Urinary bladder (tissue), 4 donors: ENCODE results near the gene AOPEP. TPM values are rescaled to one million over a fixed set of nuclear protein-coding genes. Genes with fewer than 3 reads are reported as not detected.
A peak's percentile ranks its signal among the peaks of the same experiment; 100 is the strongest.

Experiments used
- DNase-seq: peaks from one replicate; pipeline ENCODE4 v3.0.0-alpha.2; 2015; ENCODE audit errors: extremely low spot score
- H3K27ac ChIP-seq: one replicate; pipeline ENCODE4 v1.5.1; 2013; ENCODE audit warnings: low read depth, mild to moderate bottlenecking, moderate library complexity
- H3K36me3 ChIP-seq: one replicate; pipeline ENCODE4 v1.6.1; 2013; ENCODE audit warnings: mild to moderate bottlenecking, moderate library complexity; ENCODE audit not compliant: insufficient read depth
- H3K4me1 ChIP-seq: one replicate; pipeline ENCODE4 v1.6.1; 2013; ENCODE audit warnings: mild to moderate bottlenecking, moderate library complexity; ENCODE audit not compliant: insufficient read depth
- H3K4me3 ChIP-seq: one replicate; pipeline ENCODE4 v1.5.1; 2013; ENCODE audit warnings: low read depth, low read length
- WGBS: extraction: QIAGEN DNeasy Blood & Tissue Kit; methylation state at CpG from one replicate; pipeline ENCODE4 v1.1.7; 2013; 5-methylcytosine and 5-hydroxymethylcytosine counted together
- polyA plus RNA-seq: library from polyadenylated mRNA; stranded (reverse); fragments of 200-250 nt; gene quantifications from one replicate; pipeline ENCODE4 v1.2.3, GENCODE V29; 2013
- total RNA-seq: library from RNA; depleted of rRNA; stranded (reverse); fragments of >200 nt; gene quantifications from one replicate; pipeline ENCODE4 v1.2.3, GENCODE V29; 2014
- donor health status: healthy with polysubstance abuse.
- donor health status: healthy.

Gene AOPEP
- total and polyA plus RNA-seq, 2 donors = 99.2 to 136 TPM

DNA sequence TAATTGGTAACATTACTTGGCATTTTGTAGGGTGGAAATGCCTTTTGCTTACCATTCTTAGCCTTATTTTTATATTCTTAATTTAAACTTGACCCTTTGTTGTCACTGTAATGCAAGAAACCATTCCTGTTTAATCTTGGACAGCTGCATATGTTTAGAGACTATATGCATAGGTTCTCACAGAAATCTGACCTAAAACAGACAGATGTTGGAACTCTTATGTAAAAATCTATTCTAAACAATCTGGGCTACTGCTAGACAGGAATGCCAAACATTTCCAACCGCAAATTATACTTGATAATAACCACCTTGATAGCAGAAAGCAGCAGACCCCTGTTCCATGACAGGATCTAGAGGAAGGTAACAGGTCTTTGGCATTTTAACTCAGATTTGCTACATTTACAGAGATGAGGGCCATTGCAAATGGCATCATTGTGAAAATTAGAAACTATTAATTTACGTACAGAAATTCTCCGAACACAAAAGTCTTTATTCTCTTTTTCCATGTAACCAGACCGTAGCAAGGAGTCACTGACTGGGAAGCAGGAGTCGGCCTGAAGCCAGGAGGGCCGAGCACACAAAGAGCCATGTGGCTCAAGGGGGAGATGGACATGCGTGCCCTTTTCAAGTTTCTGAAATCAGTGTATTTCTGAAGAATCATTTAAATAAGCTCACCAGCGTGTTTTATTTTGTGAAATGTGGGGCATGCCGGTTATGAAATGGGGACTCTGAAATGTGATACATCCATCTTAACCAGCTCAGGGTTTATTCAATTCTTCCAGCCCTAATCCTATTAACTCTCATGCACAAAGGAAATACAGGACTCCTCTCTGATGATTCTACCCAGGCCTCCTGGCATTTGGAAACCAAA lies 139.3 kb downstream of the AOPEP start:
- peak overlapping the region; percentile 74 for H3K27ac ChIP-seq
- no peak for DNase-seq
- peaks cover 4% of the 10 kb centered on the region for H3K4me1 ChIP-seq
- H3K36me3 ChIP-seq = no peaks in the 10 kb centered on the region
- H3K4me3 ChIP-seq = no peak overlapping the region
- 30% methylated on average over 9 of the region's 9 CpGs for WGBS

GRCh38 chr9:94866770-94867169 lies 140.3 kb downstream of the AOPEP start:
- peaks cover 7% of the 10 kb centered on the region for H3K4me1 ChIP-seq
- DNase-seq = no peak

GRCh38 chr9:94867281-94867841 lies 140.9 kb downstream of the AOPEP start:
- Histone ChIP-seq H3K4me3 (no peak overlapping the region), H3K36me3 (no peaks in the 10 kb centered on the region), H3K27ac (peak overlapping the region; percentile 63), H3K4me1 (peaks cover 7% of the 10 kb centered on the region)
- no peak for DNase-seq
- 19% methylated on average over 8 of the region's 8 CpGs for WGBS

More at GRCh38 chr9:94866770-94867169, 140.3 kb downstream of the AOPEP start:
- Histone ChIP-seq H3K36me3 (no peaks in the 10 kb centered on the region), H3K27ac (peak overlapping the region; percentile 31), H3K4me3 (no peak overlapping the region)

DNA sequence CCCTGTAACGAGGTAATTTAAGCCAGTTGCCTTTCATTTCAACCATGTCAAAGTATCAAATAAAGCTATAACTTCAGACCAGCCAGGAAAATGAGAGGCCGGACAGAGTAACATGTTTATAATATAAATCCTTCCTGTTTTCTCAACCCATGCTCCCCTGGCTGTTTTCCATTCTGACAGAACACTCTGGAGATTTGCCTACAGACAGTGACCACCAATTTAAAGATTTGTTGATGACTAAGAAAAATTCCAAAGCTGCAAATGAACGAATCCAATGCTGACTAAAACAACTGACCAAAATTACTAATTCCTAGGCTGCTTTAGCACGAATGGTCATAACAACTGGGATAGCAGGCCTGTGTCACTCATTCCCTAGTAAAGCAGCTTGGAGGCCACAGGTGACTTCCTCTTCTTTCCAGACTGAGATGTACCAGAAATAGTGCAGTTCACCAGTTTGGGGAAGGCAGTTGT lies 141.4 kb downstream of the AOPEP start:
- DNase-seq = no peak
- Histone ChIP-seq H3K27ac (peak overlapping the region; percentile 63), H3K4me1 (peaks cover 7% of the 10 kb centered on the region), H3K36me3 (no peaks in the 10 kb centered on the region), H3K4me3 (no peak overlapping the region)
- 17% methylated on average over 4 of the region's 4 CpGs for WGBS

- Histone ChIP-seq H3K36me3 (no peaks in the 10 kb centered on the region), H3K27ac (peak overlapping the region; percentile 62), H3K4me3 (no peak overlapping the region), H3K4me1 (peaks cover 7% of the 10 kb centered on the region)
- no peak for DNase-seq
- WGBS = 95% methylated on average over 2 of the region's 2 CpGs
Observed at GRCh38 chr9:94868464-94868863, 142.0 kb downstream of the AOPEP start.

GRCh38 chr9:94869415-94869843 lies 142.9 kb downstream of the AOPEP start:
- no peaks in the 10 kb centered on the region for H3K36me3 ChIP-seq
- H3K27ac ChIP-seq = peak overlapping the region; percentile 48
- WGBS = 52% methylated on average over 4 of the region's 4 CpGs
- no peak for DNase-seq
- peaks cover 7% of the 10 kb centered on the region for H3K4me1 ChIP-seq
- no peak overlapping the region for H3K4me3 ChIP-seq

GRCh38 chr9:94870465-94870792 lies 143.9 kb downstream of the AOPEP start:
- H3K4me1 ChIP-seq = peaks cover 7% of the 10 kb centered on the region
- no peak for DNase-seq
- no peak overlapping the region for H3K27ac ChIP-seq
- 84% methylated on average over 3 of the region's 3 CpGs for WGBS
- H3K36me3 ChIP-seq = no peaks in the 10 kb centered on the region
- no peak overlapping the region for H3K4me3 ChIP-seq

DNA sequence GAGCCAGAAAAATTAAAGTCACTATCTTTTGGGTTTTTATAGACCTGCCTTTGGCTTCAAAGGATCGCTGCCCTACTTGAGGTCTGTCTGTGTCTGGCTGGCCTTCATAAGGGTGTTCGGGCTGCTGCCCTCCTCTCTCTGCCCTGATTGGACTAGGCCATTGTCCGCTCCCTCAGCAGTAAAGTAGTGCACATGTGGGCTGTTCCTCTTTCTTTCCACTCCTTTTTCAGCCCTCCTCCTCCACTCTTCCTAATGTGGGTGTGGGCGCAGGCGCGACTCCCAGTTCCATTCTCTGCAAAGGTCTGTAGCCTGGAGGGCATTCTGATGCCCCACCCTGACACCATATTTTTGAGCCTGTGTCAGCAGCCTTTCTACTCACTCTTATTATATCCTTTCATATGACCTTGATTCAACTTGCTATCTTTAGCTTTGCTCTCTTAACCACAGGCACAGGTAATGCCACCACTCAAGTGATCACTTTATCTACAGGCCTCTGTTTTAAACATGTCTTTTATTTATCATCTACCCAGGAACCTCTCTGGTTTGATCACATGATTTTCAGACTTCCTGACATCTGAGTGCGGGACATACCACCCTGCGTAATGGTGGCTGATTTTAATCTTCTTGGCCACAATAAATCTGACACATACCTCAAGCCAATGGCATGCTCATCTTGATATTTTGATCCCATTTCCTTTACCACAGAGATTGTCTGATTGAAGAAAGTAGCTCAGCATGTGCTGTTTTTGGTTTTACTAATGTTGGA lies 144.5 kb downstream of the AOPEP start:
- H3K36me3 ChIP-seq = no peaks in the 10 kb centered on the region
- no peak for DNase-seq
- H3K4me3 ChIP-seq = no peak overlapping the region
- peaks cover 7% of the 10 kb centered on the region for H3K4me1 ChIP-seq
- no peak overlapping the region for H3K27ac ChIP-seq
- WGBS = 82% methylated on average over 8 of the region's 8 CpGs

DNA sequence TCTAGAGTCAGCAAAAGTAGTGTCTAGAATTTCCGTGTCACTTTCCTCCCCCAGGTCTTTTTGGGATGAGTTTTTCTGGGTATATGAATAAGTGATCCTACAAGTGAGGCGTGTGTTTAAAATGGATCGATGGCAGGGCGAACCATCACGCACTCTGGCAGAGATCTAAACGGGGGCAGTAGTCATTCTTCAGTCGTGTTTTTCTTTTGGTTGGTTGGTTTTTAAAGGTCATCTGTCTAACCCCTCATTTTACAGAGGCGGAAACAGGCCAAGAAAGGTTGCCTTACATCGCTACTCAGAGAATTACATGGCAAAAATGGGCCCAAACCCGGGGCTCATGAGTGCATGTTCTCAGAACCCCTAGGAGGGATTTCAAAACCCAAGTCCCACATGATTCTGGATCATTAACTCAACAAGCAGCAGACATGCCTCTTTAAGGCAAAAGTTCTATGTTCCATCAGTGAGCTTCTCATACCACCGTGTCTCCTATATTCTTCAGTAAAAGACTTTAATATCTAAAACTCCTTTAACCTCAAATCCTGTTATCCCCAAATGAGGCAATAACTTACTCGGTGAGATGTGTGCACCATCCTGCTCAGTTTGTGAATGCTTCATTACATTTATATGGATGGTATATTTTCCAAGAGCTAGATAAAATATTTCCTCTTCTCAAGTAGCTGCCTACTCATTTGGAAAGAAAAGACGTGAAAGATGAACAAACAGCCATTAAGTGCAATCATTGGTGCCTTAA lies 145.8 kb downstream of the AOPEP start:
- no peak overlapping the region for H3K27ac ChIP-seq
- H3K4me3 ChIP-seq = no peak overlapping the region
- H3K36me3 ChIP-seq = no peaks in the 10 kb centered on the region
- DNase-seq = no peak
- 91% methylated on average over 13 of the region's 13 CpGs for WGBS
- H3K4me1 ChIP-seq = peaks cover 7% of the 10 kb centered on the region

GRCh38 chr9:94872891-94873511 lies 146.5 kb downstream of the AOPEP start:
- no peak for DNase-seq
- H3K27ac ChIP-seq = peak overlapping the region; percentile 23
- no peaks in the 10 kb centered on the region for H3K36me3 ChIP-seq
- H3K4me1 ChIP-seq = peaks cover 7% of the 10 kb centered on the region
- 54% methylated on average over 3 of the region's 3 CpGs for WGBS
- no peak overlapping the region for H3K4me3 ChIP-seq

GRCh38 chr9:94874316-94874715 lies 147.8 kb downstream of the AOPEP start:
- Histone ChIP-seq H3K36me3 (no peaks in the 10 kb centered on the region), H3K4me1 (peaks cover 5% of the 10 kb centered on the region), H3K4me3 (no peak overlapping the region), H3K27ac (no peak overlapping the region)
- WGBS = 50% methylated on average over 3 of the region's 3 CpGs
- no peak for DNase-seq

DNA sequence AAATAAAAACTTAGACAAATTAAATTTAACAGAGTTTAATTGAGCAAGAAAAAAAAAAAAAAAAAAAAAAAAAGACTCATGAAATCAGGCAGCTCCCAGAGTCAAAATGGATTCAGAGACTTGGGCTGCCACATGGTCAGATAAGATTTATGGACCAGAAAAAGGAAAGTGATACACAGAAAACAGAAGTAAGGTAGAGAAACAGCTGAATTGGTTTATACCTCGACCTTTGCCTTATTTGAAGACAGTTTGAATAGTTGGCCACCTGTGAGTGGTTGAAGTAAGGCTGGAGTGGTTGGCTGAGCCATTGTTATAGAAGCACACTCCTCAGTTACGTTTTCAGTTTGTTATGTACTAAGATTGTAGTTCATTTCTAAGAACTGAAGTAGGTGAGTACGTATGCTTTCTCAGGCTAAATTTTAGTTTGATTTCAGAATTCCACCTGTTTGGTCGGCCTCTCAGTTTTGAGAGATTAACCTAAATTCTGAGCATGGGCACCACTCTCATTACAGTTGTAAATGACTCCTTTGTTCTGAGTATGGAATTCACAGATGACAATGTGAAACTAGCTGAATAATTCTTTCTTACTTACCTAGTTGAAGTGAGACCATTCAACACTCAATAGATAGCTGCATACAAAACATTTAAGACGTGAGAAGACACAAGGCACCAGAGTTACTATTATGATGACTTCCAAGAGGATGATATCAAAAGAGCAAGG lies 149.0 kb downstream of the AOPEP start:
- H3K27ac ChIP-seq = no peak overlapping the region
- no peak for DNase-seq

More for the DNA sequence above, 149.0 kb downstream of the AOPEP start:
- Histone ChIP-seq H3K4me1 (peaks cover 5% of the 10 kb centered on the region), H3K4me3 (no peak overlapping the region), H3K36me3 (no peaks in the 10 kb centered on the region)
- 95% methylated on average over 5 of the region's 5 CpGs for WGBS
